Glomerular visceral epithelial cell (primary cell): ENCODE data around the gene NCSTN.

ENCODE experiments used
- DNase-seq: peaks from one replicate; pipeline ENCODE4 v3.0.0-alpha.2; 2016; ENCODE audit errors: extremely low spot score

The NCSTN gene

GRCh38 chr1:160351629-160352028 lies 8.4 kb downstream of the NCSTN start:
- DNase-seq: no peak

- no peak for DNase-seq
These were observed 9.4 kb downstream of the NCSTN start for GRCh38 chr1:160352555-160352954.

- DNase-seq: peak; percentile 12
These were observed 10.0 kb downstream of the NCSTN start for GRCh38 chr1:160353223-160353622.

GRCh38 chr1:160354388-160354985 lies 11.3 kb downstream of the NCSTN start:
- peak; percentile 26 for DNase-seq

- DNase-seq: no peak
These were observed 14.3 kb downstream of the NCSTN start for GRCh38 chr1:160357286-160358002.

GRCh38 chr1:160358073-160358472 lies 14.9 kb downstream of the NCSTN start:
- DNase-seq: no peak

GRCh38 chr1:160359559-160360226 lies 16.5 kb downstream of the NCSTN start:
- no peak for DNase-seq

- DNase-seq: no peak
These were observed 17.1 kb downstream of the NCSTN start for GRCh38 chr1:160360227-160360695.

- no peak for DNase-seq
These were observed 18.0 kb downstream of the NCSTN start for GRCh38 chr1:160361199-160361598.

- DNase-seq: no peak
These were observed 18.6 kb downstream of the NCSTN start for GRCh38 chr1:160361814-160362167.

GRCh38 chr1:160362168-160362957 lies 19.2 kb downstream of the NCSTN start:
- no peak for DNase-seq

GRCh38 chr1:160363010-160363409 lies 19.8 kb downstream of the NCSTN start:
- no peak for DNase-seq

- DNase-seq: no peak
These were observed 21.0 kb downstream of the NCSTN start for GRCh38 chr1:160363951-160364735.

- no peak for DNase-seq
These were observed 22.1 kb downstream of the NCSTN start for GRCh38 chr1:160365325-160365724.

GRCh38 chr1:160366731-160367515 lies 23.7 kb downstream of the NCSTN start, which contains the start of gene NHLH1:
Gene NHLH1, plus strand, starts transcription at chr1:160367071. Its CDS starts 3,661 bp downstream, at chr1:160370732.
- DNase-seq: no peak

- DNase-seq: no peak
These were observed 24.3 kb downstream of the NCSTN start for GRCh38 chr1:160367516-160367900.

GRCh38 chr1:160367934-160368923 lies 25.0 kb downstream of the NCSTN start:
- no peak for DNase-seq

GRCh38 chr1:160369087-160369486 lies 25.9 kb downstream of the NCSTN start:
- no peak for DNase-seq
